SK-N-DZ (cell line): ENCODE measurements around the gene HIVEP3.
"Not testable (repeated sequence)": the region's sequence is repeated elsewhere in the genome, so short reads cannot be mapped to it uniquely, and the experiment has no call there.

Experiments
- DNase-seq: peaks from one replicate; pipeline ENCODE4 v3.0.0-alpha.2; 2015; ENCODE audit warnings: low spot score

Gene HIVEP3

DNA sequence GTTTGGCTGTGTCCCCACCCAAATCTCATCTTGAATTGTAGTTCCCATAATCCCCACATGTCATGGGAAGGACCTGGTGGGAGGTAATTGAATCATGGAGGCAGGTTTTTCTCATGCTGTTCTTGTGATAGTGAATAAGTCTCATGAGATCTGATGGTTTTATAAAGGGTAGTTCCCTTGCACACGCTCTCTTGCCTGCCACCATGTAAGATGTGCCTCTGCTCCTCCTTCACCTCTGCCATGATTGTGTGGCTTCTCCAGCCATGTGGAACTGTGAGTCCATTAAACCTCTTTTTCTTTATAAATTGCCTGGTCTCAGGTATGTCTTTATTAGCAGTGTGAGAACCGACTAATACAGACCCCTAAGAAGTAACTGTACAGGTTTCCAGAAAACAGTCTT lies 2.5 kb upstream of the HIVEP3 start:
- not testable (repeated sequence) for DNase-seq

DNA sequence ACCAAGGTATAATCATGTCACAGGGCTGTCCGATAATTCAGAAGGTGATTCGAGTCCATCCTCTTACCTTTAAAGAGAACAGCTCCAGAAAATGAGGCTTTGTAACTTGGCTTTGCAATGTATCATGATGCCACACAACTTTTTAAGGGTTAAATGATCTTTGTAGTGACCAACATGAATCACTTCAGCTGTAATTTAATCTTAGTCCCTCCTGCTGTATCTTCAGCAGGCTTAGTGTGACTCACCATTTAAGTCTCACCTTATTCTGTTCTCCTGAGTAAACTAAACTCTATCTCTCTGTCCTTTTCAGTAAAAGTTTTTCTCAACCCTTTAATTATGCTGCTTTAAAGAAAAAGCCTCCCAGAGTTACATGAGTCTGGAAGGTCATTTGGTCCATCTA lies 1.9 kb upstream of the HIVEP3 start:
- DNase-seq, result no peak

- DNase-seq, result peak; percentile 91
Measured at GRCh38 chr1:41919764-41920397, 1.2 kb upstream of the HIVEP3 start.

DNA sequence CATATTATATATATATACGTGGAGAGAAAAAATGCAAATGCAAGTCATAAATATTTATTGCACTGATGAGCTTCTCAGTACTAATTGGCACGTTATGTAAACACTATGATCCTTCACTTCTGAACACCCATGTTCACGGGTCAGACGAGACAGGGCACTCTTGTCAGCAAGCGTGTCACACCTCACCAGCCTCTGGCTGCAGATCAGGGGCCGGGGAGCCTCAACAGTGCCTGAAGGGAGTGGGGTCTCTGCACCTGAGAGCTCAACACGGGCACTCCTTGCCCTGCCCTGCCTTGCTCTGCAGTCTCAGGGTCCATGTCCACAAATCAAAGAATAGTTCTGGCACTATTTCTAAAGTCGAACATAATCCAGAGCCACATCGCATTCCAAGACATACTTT lies 409 bp upstream of the HIVEP3 start:
- DNase-seq, result no peak

GRCh38 chr1:41917835-41918449 lies 780 bp downstream of the HIVEP3 start:
- peak; percentile 25 for DNase-seq

DNA sequence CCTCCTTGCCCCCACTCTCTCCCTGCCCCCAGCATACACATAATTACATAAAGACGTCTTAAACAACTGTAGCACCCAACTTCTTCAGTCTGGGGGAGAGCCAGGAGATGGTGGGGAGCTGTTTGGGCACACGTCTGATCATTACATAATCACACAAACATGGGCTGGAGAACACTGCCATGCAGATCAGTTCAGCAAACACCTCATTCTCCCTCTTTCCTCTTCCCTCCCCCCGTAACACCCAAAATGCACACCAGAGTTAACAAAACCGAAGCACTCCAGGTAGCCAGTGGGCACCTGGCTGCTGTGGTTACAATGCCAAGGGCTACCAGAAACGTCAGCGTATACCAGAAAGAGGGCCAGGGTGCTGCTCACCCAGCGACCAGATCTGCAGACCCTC lies 1.6 kb downstream of the HIVEP3 start:
- DNase-seq, result no peak

- DNase-seq, result no peak
Measured at GRCh38 chr1:41915786-41916571, 2.7 kb downstream of the HIVEP3 start.

GRCh38 chr1:41914516-41914915 lies 4.2 kb downstream of the HIVEP3 start:
- no peak for DNase-seq

GRCh38 chr1:41913014-41913413 lies 5.7 kb downstream of the HIVEP3 start:
- DNase-seq, result no peak

GRCh38 chr1:41908288-41908895 lies 10.3 kb downstream of the HIVEP3 start:
- DNase-seq, result no peak

GRCh38 chr1:41907446-41907845 lies 11.3 kb downstream of the HIVEP3 start:
- DNase-seq, result no peak

DNA sequence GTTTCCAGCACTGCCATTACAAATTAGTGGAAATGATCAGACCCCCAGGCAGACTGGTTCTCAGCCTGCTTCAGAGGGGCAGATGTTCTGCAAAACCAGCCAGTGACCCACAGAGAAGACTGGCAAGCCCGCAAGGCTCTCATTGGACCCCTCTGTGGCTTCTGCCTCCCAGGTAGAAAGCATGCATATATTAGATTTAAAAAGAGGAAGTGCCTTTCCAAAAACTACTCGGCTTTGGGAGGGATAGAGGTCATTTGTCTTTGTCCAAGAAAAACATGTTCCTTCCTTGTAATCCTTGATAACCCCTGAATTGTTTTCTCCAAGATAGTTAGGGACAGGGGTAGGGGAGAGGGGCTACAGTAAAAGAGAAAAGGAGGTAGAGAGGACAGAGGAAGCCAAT lies 11.8 kb downstream of the HIVEP3 start:
- DNase-seq, result no peak

DNA sequence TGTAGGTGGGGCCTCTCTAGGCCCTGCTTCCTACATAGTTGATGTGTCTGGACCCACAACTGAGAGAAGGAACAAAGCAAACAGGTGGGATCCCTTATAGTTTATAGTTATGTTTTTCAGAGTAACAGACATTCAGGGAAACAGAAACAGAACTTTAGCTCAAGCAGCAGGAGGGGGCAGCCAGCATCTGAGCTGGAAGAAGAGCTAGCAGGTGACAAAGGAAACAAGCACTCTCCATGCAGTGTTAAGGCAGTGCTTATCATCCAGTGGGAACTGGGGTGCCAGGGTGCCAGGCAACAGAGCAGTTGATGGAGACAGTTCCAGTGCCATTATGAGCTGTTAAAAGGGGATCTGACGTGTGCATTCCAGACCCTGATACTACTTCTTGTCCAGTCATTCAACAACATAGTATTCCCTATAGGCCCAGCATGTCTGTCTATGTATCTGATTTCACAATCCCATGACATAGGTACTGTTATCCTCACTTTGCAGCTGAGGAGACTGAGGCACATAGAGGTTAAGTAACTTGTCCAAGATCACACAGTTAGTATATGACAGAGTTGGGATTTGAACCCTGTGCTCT lies 13.5 kb downstream of the HIVEP3 start:
- no peak for DNase-seq

- no peak for DNase-seq
Measured at GRCh38 chr1:41902664-41903063, 16.1 kb downstream of the HIVEP3 start.

GRCh38 chr1:41902159-41902577 lies 16.6 kb downstream of the HIVEP3 start:
- no peak for DNase-seq

DNA sequence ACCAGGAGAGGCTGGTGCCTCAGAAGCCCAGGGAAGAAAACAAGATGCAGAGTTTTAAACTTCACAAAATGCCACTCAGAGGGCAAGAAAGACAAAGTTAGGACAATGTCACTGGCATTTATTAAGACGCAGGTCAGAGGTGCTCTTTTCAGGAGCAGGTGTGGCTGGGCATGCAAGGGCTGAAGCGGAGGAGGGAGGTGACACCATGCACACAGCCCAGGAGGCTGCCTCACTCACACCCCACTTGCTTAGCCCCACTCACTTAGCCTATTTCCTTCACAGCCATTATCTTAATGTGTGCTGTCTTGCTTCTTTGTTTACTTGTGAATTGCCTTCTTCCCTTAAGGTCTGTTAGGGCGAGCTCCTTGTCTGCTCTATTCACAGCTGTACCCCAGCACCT lies 17.2 kb downstream of the HIVEP3 start:
- no peak for DNase-seq

GRCh38 chr1:41900603-41901444 lies 17.9 kb downstream of the HIVEP3 start:
- no peak for DNase-seq

- no peak for DNase-seq
Measured at GRCh38 chr1:41898191-41898713, 20.5 kb downstream of the HIVEP3 start.

GRCh38 chr1:41895552-41895951 lies 23.2 kb downstream of the HIVEP3 start:
- DNase-seq, result no peak

DNA sequence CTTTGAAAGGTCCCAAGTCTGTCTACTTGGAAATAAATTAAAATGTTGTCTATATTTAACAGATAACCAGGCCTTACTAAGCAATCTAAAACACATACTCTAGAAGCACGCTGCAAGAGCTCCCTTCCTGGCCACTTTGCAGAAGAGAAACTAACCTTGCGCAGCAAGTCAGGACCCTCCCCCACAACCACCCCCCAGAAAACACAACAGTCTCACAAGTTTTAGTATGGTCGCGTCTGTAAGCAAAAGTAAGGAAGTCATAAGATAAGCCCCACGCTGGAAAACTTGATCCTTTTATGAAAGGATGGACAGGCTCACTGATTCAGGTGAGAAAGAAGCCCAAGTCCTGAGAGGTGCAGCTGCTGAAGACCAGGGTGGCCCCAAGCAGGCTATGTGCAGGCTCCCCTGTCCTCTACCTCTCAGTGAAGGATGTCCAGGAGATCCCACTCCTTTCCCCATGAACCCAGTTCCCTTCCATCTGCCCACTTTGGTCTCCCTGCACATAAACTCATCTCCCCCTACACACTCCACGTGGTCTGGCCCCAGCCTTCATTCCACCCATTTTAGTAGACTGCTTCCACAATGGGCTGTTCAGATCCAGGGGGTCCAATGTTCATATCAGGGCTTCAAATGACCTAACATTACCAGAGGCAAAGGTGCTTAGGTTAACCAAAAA lies 23.8 kb downstream of the HIVEP3 start:
- no peak for DNase-seq
